WERI-Rb-1 (cell line): Measurements from ENCODE around the gene LRRC53.

Experiments used
- DNase-seq: peaks from one replicate; pipeline ENCODE4 v3.0.0-alpha.2; 2020
- H3K27ac ChIP-seq: fragments of 250-450 bp; sonication (Bioruptor Pico); 2 replicates; pipeline ENCODE4 v1.5.1; 2020; ENCODE audit warnings: mild to moderate bottlenecking, moderate library complexity
- H3K27me3 ChIP-seq: fragments of 250-450 bp; sonication (Bioruptor Pico); 2 replicates; pipeline ENCODE4 v1.5.1; 2021; ENCODE audit warnings: mild to moderate bottlenecking, low read depth, moderate library complexity; ENCODE audit not compliant: insufficient read depth, severe bottlenecking
- H3K36me3 ChIP-seq: fragments of 250-450 bp; sonication (Bioruptor Pico); 2 replicates; pipeline ENCODE4 v1.5.1; 2020; ENCODE audit warnings: mild to moderate bottlenecking, moderate library complexity
- H3K4me3 ChIP-seq: 2 replicates; pipeline ENCODE4 v1.5.1; 2011; ENCODE audit warnings: low read depth, mild to moderate bottlenecking, control low read depth, low read length
- H3K9me3 ChIP-seq: fragments of 250-450 bp; sonication (Bioruptor Pico); 2 replicates; pipeline ENCODE4 v1.5.1; 2021; ENCODE audit warnings: mild to moderate bottlenecking, moderate library complexity; ENCODE audit not compliant: severe bottlenecking
- TF ChIP-seq, protein P1 (sequence below): IDR thresholded peaks from 2 replicates; pipeline ENCODE4 v1.5.1; 2011; ENCODE audit warnings: low read depth, mild to moderate bottlenecking, control low read depth, inconsistent platforms, low read length

LRRC53 gene

DNA sequence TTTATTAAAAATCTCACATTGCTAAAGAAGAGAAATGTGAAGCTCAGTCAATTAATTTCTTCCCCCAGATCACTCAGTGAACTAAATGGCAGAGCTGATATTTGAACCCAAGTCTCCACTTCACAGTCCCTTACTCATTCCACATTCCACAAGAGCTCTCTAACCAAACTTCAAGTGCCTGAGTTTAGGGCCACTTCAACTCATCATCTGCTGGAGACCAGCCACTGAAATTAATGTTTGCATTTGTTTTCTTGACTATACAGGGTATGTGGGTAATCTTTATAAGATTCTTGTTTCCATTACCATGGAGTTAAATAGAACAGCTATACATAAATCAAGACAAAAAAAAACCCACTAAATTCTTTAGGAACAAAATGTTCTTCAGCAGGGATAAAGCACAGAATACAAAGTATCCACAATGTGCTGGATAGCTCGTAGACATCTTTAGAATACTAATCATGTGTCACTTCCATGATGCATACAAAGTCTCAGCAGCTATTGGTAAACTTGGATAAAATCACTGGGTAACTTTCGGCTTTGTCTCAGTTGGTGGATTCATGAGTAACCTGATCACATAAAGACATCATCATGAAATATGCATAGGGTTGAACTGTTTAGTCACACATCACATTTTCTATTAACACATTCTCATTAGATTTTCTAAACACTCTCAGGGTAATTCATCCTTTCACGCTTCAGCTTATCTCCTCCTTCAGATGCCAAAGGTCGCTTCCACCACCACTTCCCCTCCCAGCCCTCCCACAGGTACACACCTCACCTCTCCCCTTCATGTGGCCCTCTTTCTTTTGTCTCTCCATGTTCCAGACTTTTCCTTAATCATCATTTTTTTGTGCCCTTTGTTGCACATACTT is 89.8 kb downstream of the LRRC53 start:
- Histone ChIP-seq H3K4me3 (no peak overlapping the region), H3K36me3 (no peaks in the 10 kb centered on the region), H3K9me3 (no peaks in the 10 kb centered on the region), H3K27me3 (no peaks in the 10 kb centered on the region), H3K27ac (peak overlapping the region; percentile 77)
- TF ChIP-seq, protein P1, sequence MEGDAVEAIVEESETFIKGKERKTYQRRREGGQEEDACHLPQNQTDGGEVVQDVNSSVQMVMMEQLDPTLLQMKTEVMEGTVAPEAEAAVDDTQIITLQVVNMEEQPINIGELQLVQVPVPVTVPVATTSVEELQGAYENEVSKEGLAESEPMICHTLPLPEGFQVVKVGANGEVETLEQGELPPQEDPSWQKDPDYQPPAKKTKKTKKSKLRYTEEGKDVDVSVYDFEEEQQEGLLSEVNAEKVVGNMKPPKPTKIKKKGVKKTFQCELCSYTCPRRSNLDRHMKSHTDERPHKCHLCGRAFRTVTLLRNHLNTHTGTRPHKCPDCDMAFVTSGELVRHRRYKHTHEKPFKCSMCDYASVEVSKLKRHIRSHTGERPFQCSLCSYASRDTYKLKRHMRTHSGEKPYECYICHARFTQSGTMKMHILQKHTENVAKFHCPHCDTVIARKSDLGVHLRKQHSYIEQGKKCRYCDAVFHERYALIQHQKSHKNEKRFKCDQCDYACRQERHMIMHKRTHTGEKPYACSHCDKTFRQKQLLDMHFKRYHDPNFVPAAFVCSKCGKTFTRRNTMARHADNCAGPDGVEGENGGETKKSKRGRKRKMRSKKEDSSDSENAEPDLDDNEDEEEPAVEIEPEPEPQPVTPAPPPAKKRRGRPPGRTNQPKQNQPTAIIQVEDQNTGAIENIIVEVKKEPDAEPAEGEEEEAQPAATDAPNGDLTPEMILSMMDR: no peak
- no peak for DNase-seq

DNA sequence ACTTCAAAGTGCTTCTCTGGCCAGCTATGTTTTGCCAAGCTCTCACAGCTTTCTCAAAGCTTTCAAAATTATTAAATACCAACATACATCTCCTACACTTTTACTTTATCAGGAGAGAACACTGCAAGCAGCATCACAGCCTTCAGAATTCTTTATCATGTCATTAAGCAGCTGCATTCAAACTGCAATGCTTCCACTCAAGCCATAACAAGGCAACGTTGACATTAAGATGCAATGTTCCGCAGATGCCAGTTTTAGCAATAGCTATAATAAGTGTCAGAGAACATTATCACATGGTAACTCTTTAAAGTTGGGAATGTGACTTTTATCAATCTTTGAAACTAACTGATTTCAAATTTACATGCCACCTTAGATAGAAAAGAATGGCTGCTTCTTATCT is 91.9 kb downstream of the LRRC53 start:
- Histone ChIP-seq H3K4me3 (no peak overlapping the region; the same call in 1 of the 2 replicates), H3K27ac (peak overlapping the region; percentile 77), H3K27me3 (no peaks in the 10 kb centered on the region), H3K36me3 (no peaks in the 10 kb centered on the region), H3K9me3 (no peaks in the 10 kb centered on the region)
- DNase-seq: no peak
- TF ChIP-seq, protein P1: no peak
